ENCODE results near the gene AGPAT2. TPM values are rescaled to one million over a fixed set of nuclear protein-coding genes. Genes with fewer than 3 reads are reported as not detected.

Gene AGPAT2
- total RNA-seq, 1 experiment from 2014 or later = 40.2 TPM

GRCh38 chr9:136719195-136719880 lies 32.1 kb upstream of the AGPAT2 start:
- Mint-ChIP-seq H3K27me3 (ENCODE audit: low read depth) (no peaks in the 10 kb centered on the region), H3K36me3 (peaks cover 11% of the 10 kb centered on the region), H3K27ac (no peak overlapping the region), H3K9me3 (no peaks in the 10 kb centered on the region), H3K4me1 (peaks cover under 1% of the 10 kb centered on the region; the same call in 1 of the 2 replicates), H3K4me3 (no peak overlapping the region)
- CTCF ChIA-PET = interaction anchor here (1.1 to 3.0 kb wide), 2 partner anchors 9 to 39 kb away, joined by 3 to 17 read pairs; partner anchors contain the start of gene LCN8
- POLR2A ChIA-PET = no interaction called here
- ATAC-seq = peak; percentile 1; the same call in 1 of the 2 replicates
- DNase-seq (ENCODE audit: low spot score) = no peak
- TF ChIP-seq EMX1 (CRISPR knock-in tag; IDR thresholded peaks at IDR 0.05) (no peak), CBFB (CRISPR knock-in tag; IDR thresholded peaks at IDR 0.05; ENCODE audit: low read depth) (no peak), MAX (CRISPR knock-in tag; IDR thresholded peaks at IDR 0.05) (no peak)

- ATAC-seq (no peak), DNase-seq (ENCODE audit: low spot score) (no peak)
- Mint-ChIP-seq H3K9me3 (no peaks in the 10 kb centered on the region), H3K27ac (peak overlapping the region; percentile 74; the same call in 1 of the 2 replicates), H3K27me3 (ENCODE audit: low read depth) (no peaks in the 10 kb centered on the region), H3K4me3 (no peak overlapping the region), H3K4me1 (no peaks in the 10 kb centered on the region), H3K36me3 (peaks cover 4% of the 10 kb centered on the region)
- ChIA-PET POLR2A (no interaction called here), CTCF (interaction anchor here (1.1 to 3.0 kb wide), 2 partner anchors 10 to 39 kb away, joined by 3 to 17 read pairs; partner anchors contain the start of gene LCN8)
- TF ChIP-seq NR3C1 (CRISPR knock-in tag; conservative IDR thresholded peaks at IDR 0.05; ENCODE audit: low read depth) (no peak), JAZF1 (CRISPR knock-in tag; IDR thresholded peaks at IDR 0.05) (no peak), RORB (CRISPR knock-in tag; IDR thresholded peaks at IDR 0.05) (no peak), MXD4 (CRISPR knock-in tag; IDR thresholded peaks at IDR 0.05; ENCODE audit: borderline replicate concordance) (no peak), TEAD1 (CRISPR knock-in tag; IDR thresholded peaks at IDR 0.05) (no peak), ZNF671 (CRISPR knock-in tag; IDR thresholded peaks at IDR 0.05) (no peak), NFE2L1 (CRISPR knock-in tag; IDR thresholded peaks at IDR 0.05) (no peak), ERG (CRISPR knock-in tag; IDR thresholded peaks at IDR 0.05) (no peak), NFYB (CRISPR knock-in tag; conservative IDR thresholded peaks at IDR 0.05; ENCODE audit: low read depth) (no peak), GRHL2 (CRISPR knock-in tag; IDR thresholded peaks at IDR 0.05; ENCODE audit: insufficient replicate concordance, severe bottlenecking) (no peak), JUN (CRISPR knock-in tag; IDR thresholded peaks at IDR 0.05) (no peak), SMAD3 (CRISPR knock-in tag; IDR thresholded peaks at IDR 0.05; ENCODE audit: borderline replicate concordance) (no peak), PRDM15 (CRISPR knock-in tag; IDR thresholded peaks at IDR 0.05) (no peak), KAT7 (CRISPR knock-in tag; IDR thresholded peaks at IDR 0.05; ENCODE audit: borderline replicate concordance) (no peak), ATF1 (CRISPR knock-in tag; IDR thresholded peaks at IDR 0.05) (no peak), CREM (CRISPR knock-in tag; IDR thresholded peaks at IDR 0.05) (no peak), AR (CRISPR knock-in tag; IDR thresholded peaks at IDR 0.05) (no peak)
- TF ChIP-seq, protein P1, sequence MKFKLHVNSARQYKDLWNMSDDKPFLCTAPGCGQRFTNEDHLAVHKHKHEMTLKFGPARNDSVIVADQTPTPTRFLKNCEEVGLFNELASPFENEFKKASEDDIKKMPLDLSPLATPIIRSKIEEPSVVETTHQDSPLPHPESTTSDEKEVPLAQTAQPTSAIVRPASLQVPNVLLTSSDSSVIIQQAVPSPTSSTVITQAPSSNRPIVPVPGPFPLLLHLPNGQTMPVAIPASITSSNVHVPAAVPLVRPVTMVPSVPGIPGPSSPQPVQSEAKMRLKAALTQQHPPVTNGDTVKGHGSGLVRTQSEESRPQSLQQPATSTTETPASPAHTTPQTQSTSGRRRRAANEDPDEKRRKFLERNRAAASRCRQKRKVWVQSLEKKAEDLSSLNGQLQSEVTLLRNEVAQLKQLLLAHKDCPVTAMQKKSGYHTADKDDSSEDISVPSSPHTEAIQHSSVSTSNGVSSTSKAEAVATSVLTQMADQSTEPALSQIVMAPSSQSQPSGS (CRISPR knock-in tag; IDR thresholded peaks at IDR 0.05; ENCODE audit: borderline replicate concordance, low read depth) = no peak
- TF ChIP-seq, protein P2, sequence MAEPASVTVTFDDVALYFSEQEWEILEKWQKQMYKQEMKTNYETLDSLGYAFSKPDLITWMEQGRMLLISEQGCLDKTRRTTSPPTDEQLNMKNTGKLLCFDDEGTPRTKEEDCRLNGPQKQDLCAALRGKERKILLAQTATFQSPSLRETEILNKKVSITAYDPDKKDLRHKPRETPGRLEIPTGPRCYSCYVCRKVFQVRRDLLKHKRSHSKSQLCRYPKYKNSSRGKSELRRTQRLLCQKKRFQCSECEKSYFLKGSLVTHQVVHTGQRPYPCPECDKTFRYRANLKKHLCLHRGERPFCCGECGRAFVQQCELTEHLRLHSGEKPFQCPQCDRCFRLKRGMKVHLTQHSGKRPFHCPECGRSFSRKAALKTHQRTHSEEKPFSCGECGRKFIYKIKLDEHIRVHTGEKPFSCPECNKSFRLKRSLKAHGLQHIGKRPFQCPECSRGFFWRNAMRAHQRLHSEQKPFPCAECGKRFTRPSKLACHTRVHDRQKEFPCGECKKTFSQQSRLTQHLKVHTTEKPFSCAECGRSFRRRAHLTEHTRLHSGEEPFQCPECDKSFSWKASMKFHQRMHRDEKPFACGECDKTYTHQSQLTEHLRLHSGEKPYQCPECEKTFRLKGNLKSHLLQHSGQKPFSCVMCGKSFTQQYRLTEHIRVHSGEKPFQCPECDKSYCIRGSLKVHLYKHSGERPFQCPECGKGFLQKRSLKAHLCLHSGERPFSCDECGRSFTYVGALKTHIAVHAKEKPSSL (CRISPR knock-in tag; conservative IDR thresholded peaks at IDR 0.05) = no peak
These were observed 31.3 kb upstream of the AGPAT2 start for GRCh38 chr9:136718345-136719194.

Data from WTC11 (cell line).